ENCODE results near the gene VIPR1. TPM values are rescaled to one million over a fixed set of nuclear protein-coding genes. Genes with fewer than 3 reads are reported as not detected.
"Not testable (repeated sequence)": the region's sequence is repeated elsewhere in the genome, so short reads cannot be mapped to it uniquely, and the experiment has no call there.

VIPR1 gene
- total RNA-seq, 1 donor from 2014 or later: 184 TPM

GRCh38 chr3:42552830-42553229 is 50.4 kb downstream of the VIPR1 start:
- no peak overlapping the region for H3K27ac ChIP-seq
- peaks cover 60% of the 10 kb centered on the region for H3K36me3 ChIP-seq
- no peaks in the 10 kb centered on the region for H3K9me3 ChIP-seq
- H3K27me3 ChIP-seq: no peaks in the 10 kb centered on the region
- DNase-seq (no peak), ATAC-seq (no peak)
- intact Hi-C loops (cut with DNase I): no loop called here
- H3K4me3 ChIP-seq: no peak overlapping the region
- no peaks in the 10 kb centered on the region for H3K4me1 ChIP-seq
- TF ChIP-seq, protein P1, sequence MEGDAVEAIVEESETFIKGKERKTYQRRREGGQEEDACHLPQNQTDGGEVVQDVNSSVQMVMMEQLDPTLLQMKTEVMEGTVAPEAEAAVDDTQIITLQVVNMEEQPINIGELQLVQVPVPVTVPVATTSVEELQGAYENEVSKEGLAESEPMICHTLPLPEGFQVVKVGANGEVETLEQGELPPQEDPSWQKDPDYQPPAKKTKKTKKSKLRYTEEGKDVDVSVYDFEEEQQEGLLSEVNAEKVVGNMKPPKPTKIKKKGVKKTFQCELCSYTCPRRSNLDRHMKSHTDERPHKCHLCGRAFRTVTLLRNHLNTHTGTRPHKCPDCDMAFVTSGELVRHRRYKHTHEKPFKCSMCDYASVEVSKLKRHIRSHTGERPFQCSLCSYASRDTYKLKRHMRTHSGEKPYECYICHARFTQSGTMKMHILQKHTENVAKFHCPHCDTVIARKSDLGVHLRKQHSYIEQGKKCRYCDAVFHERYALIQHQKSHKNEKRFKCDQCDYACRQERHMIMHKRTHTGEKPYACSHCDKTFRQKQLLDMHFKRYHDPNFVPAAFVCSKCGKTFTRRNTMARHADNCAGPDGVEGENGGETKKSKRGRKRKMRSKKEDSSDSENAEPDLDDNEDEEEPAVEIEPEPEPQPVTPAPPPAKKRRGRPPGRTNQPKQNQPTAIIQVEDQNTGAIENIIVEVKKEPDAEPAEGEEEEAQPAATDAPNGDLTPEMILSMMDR (IDR thresholded peaks at IDR 0.05): no peak

DNA sequence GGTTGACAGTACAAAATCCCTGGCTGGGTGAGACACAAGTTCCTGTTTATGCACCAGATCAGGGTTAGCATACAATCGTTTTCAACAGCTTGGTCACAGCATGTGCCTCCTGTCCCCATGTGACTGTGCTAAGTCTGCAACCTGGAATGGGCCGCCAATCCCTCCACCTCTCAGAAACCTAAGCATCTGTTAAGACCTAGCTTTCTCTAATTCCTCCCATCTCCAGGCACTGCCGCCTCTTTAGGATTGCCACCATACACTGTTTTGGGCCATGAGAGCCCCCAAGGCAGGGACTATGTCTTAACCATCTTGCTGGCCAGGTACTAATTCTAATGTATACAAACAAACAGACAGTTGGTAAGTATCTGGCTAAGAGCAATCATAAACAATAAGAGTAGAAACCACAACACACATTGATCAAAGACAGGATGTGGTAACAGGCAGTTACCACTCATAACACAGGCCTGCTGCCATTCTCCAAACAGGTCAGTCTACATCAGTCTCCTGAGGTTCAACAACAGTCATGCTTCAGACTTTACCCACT is 53.7 kb downstream of the VIPR1 start:
- no peak overlapping the region for H3K4me3 ChIP-seq
- ATAC-seq (peak; percentile 74), DNase-seq (no peak)
- intact Hi-C loops (cut with DNase I): no loop called here
- no peaks in the 10 kb centered on the region for H3K4me1 ChIP-seq
- TF ChIP-seq, protein P1 (IDR thresholded peaks at IDR 0.05): no peak
- no peaks in the 10 kb centered on the region for H3K9me3 ChIP-seq
- H3K27me3 ChIP-seq: no peaks in the 10 kb centered on the region
- H3K27ac ChIP-seq: peak overlapping the region; percentile 25
- peaks cover 91% of the 10 kb centered on the region for H3K36me3 ChIP-seq

GRCh38 chr3:42556817-42557216 is 54.4 kb downstream of the VIPR1 start:
- H3K27me3 ChIP-seq; H3K4me3 ChIP-seq; DNase-seq; ATAC-seq; intact Hi-C loops (cut with DNase I); H3K27ac ChIP-seq; H3K9me3 ChIP-seq; H3K4me1 ChIP-seq: not testable (repeated sequence)
- H3K36me3 ChIP-seq: peaks cover 95% of the 10 kb centered on the region

- H3K4me3 ChIP-seq: no peak overlapping the region
- H3K9me3 ChIP-seq: no peaks in the 10 kb centered on the region
- intact Hi-C loops (cut with DNase I): no loop called here
- H3K4me1 ChIP-seq: no peaks in the 10 kb centered on the region
- TF ChIP-seq, protein P1 (IDR thresholded peaks at IDR 0.05): peak; percentile 41
- peak; percentile 43 for ATAC-seq
- H3K27me3 ChIP-seq: no peaks in the 10 kb centered on the region
- DNase-seq: no peak
- H3K36me3 ChIP-seq: peaks cover 95% of the 10 kb centered on the region
- no peak overlapping the region for H3K27ac ChIP-seq
Observed at GRCh38 chr3:42557854-42558253, 55.4 kb downstream of the VIPR1 start.

GRCh38 chr3:42562047-42562907 is 59.8 kb downstream of the VIPR1 start:
- H3K4me1 ChIP-seq: no peaks in the 10 kb centered on the region
- peak; percentile 20 for ATAC-seq
- no peak for DNase-seq
- intact Hi-C loops (cut with DNase I): no loop called here
- TF ChIP-seq, protein P1 (IDR thresholded peaks at IDR 0.05): no peak
- H3K4me3 ChIP-seq: no peak overlapping the region
- H3K27ac ChIP-seq: no peak overlapping the region
- peaks cover 97% of the 10 kb centered on the region for H3K36me3 ChIP-seq
- H3K27me3 ChIP-seq: no peaks in the 10 kb centered on the region
- no peaks in the 10 kb centered on the region for H3K9me3 ChIP-seq

DNA sequence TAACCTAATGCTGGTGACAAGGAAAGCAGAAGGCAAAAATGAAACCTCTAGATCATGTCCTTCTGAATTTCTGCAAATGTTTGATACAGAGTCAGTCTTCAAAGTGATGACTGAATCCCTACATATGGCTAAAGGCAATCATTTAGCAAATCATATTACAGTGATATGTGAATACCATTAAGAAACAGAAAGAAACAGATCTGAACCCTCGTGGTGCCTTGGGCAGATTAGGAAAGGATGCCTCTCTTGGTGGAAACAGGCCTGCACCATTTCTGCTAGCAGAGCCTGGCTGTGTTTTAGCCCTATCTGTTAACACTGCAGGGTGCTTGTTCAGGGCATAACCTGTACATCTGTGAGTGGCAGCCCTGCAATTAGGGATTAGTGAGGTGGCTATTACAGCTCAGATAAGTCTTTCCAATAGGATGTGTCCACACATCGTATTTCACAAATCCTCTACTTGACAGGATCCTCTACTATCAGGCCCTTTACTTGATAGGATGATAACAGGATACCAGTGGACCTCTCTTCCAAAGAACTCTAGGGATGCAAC is 67.2 kb downstream of the VIPR1 start:
- intact Hi-C loops (cut with DNase I): no loop called here
- ATAC-seq: no peak
- TF ChIP-seq, protein P1 (IDR thresholded peaks at IDR 0.05): no peak
- peaks cover 59% of the 10 kb centered on the region for H3K36me3 ChIP-seq
- H3K4me1 ChIP-seq: no peaks in the 10 kb centered on the region
- no peak for DNase-seq
- H3K4me3 ChIP-seq: no peak overlapping the region
- no peaks in the 10 kb centered on the region for H3K9me3 ChIP-seq
- no peaks in the 10 kb centered on the region for H3K27me3 ChIP-seq
- H3K27ac ChIP-seq: no peak overlapping the region
